HG03558 (cell line): ENCODE data around the gene GADD45GIP1.
"Not testable (repeated sequence)": the region's sequence is repeated elsewhere in the genome, so short reads cannot be mapped to it uniquely, and the experiment has no call there.

Experiments
- ATAC-seq: cut with Tn5 transposase; IDR thresholded peaks from one replicate; pipeline ENCODE4 v1.9.1; 2021; ENCODE audit warnings: moderate number of reproducible peaks; ENCODE audit not compliant: unreplicated experiment; ENCODE audit errors: extremely low read depth

The GADD45GIP1 gene

DNA sequence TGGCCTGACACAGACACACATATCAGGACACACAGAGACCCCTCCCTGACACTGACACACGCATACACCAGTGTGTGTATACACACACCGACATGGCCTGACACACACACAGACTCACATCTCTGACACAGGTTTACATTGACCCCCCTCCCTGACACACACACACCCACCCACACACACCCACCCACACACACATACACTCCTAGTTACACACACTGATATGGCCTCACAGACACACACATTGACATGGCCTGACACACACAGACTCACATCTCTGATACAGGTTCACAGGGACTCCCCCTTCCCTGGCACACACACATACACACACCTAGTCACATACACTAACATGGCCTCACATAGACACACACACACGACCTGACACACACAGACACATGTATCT is 33.8 kb upstream of the GADD45GIP1 start:
- no peak for ATAC-seq

DNA sequence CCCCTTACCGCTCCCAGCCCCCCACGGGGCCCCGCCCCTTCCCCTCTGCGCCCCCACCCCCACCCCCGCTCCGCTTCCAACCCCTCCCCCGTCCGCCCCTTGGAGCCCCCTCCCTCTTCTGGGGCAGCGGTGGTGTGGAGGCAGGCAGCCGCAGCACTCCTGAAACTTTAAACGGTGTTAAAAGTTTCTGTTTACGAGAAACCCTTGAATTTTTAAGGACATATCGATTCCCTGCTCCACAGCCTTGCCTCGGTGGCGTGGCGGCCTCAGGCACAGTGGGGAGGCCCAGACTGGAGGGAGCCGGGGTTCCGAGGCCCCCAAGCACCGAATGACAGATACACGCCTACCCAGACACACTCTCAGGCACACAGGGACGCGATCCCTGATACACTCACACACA is 33.4 kb upstream of the GADD45GIP1 start:
- no peak for ATAC-seq

DNA sequence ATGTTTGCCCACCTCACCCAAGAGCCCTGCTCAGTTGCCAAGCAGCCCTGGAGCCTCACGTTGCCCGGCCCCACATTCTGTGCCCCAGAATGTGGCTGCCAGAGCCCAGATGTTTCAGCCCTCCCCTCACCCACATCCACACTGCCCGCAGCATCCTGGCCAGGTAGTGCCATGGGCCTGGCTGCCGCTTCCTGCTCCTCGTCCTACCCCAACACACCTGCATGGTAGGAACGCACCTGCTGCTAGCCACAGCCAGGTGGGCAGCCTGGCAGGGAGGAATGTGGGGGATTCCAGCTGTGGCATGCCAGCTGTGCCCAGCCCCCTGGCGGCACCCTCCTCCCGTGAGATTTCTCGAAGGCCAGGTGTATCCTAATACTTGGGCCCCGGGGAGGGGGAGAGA is 30.8 kb upstream of the GADD45GIP1 start:
- no peak for ATAC-seq

DNA sequence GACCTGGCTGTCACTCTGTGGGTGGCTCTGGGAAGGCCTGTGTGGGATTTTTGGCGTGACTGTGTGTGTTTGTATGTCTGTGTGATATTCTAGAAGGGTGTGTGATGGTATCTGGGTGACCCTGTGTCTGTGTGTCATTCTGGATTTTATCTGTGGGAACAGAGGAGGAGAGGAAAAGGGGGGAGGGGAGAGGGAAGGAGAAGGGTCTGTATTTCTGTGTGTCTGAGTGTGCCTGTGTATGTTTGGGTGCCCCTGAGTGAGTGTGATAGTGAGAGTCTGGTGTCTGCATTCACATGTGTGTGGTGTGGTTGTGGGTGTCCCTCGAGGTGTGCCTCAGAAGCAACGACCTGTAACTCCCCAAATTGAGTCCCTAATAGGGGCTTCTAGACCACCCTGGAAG is 30.2 kb upstream of the GADD45GIP1 start:
- ATAC-seq = no peak

DNA sequence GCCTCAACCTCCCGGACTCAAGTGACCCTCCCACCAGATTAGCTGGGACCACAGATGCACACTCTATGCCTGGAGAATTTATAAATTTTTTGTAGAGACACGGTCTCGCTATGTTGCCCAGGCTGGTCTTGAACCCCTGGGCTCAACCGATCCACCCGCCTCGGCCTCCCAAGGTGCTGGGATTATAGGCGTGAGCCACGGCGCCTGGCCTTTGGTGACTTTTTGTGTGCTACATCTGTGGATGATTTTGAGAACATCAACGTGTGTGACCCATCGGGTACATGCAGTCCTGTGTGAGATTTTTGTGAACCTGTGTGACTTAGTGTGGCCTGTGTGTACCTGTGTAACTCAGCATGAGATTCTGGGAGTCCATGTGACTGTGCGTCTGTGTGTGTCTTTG is 29.7 kb upstream of the GADD45GIP1 start:
- ATAC-seq = no peak

DNA sequence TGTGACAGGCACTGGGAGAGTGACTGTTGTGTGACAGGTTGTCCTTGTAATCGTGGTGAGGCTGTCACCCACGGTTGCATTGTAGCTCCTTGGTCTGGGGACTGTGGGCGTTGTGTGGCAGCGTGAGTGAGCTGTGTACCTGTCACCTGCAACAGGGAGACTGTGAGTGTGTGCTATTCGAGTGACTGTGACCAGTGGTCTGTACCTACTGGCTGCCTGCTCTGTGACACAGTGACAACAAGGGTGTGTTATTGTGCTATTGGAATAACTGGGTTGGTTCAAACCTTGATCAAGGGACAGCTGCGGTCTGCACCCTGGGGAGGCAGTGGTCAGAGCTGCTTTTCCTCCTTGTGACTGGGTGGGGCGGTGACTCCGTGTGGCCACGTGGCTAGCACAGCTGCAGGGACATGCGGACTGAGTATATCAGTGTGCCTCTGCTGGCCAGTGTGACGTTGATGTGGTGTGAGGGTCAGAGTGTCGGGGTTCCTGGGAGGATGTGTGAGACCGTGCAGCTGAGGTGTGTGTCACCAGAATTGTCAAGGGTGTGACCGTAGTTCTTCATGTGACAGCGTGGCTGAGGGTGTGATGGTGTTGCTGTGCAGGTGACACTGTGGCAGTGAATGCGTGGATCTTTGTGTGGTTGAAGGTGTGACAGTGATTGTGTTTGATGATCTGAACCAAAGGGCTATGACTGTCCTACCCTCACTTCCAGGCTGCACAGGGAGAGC is 28.2 kb upstream of the GADD45GIP1 start:
- ATAC-seq = no peak

DNA sequence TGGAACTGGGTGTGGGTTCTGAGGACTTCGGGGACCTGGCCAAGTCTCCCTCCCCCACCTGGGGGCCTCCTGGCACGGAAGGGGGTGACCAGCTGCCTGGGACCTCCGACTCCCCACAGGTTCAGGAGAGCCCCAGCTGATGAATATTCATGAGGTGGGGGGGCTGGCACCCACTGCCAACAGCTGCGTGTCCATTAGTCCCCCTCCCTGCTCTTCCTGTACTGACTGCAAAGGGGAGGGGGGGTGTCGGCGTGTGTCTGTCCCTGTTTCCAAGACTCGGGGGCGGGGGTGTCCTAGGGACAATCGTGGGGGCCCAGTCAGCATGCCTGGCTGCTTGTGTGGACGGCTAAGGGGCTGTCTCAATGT is 27.6 kb upstream of the GADD45GIP1 start:
- no peak for ATAC-seq

DNA sequence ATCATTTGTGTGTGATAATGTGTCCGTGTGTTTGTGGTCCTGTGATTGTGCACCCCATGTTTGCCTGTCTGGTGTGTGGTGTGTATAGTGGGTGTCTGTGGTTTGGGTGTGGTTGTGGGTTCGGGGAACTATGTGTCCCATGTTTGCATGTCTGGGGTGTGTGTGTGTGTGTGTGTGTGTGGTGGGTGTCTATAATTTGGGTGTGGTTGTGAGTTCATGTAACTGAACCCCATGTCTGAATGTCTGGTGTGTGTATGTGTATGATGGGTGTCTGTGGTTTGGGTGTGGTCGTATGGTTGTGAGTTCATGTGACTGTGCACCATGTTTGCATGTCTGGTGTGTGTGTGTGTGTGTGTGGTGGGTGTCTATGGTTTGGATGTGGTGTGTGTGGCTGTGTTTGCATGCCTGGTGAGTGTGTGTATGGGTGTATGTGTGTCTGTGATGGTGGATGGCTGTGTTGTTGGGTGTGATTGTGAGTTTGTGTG is 27.2 kb upstream of the GADD45GIP1 start:
- no peak for ATAC-seq

DNA sequence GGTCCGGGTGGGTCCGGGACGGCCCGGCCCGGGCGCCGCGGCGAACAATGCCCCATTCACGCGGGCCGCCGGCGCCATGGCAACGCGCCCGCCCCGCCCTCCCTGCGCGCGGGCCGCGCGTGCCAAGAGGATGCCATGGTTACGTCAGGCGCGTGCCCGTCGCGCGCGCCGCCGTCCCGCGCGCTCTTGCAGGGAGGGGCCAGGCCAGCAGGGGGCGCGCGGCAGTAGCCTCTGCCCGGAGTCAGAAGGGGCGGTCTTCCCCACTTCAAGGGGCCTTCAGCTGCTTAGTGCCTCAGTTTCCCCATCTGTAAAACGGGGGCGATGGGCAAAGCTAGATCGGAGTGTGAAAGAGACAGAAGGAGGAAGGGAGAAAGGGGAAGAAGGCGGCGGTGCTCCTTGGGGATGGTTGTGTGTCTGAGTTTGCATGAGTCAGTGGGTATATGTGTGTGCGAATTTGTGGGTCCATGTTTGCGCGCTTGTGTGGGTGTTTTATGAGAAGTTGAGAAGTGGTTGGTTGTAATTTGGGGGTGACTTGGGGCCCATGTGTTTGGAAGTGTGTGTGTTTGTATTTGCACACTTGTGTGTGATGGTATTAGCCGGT is 26.6 kb upstream of the GADD45GIP1 start:
- no peak for ATAC-seq

DNA sequence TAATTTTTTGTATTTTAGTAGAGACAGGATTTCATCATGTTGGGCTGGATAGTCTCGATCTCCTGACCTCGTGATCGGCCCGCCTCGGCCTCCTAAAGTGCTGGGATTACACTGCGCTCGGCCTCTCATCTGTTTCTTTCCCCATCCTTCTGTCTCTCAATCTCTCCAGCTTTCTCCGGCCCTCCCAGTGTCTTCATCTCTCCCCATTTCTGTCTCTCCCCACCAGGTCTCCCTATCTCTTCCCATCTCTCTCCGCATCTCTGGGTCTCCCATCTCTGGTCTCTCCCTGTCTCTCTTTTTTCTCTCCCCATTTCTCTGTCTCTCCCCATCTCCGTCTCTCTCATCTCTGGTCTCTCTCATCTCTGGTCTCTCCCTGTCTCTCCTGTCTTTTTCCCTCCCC is 26.1 kb upstream of the GADD45GIP1 start:
- no peak for ATAC-seq

DNA sequence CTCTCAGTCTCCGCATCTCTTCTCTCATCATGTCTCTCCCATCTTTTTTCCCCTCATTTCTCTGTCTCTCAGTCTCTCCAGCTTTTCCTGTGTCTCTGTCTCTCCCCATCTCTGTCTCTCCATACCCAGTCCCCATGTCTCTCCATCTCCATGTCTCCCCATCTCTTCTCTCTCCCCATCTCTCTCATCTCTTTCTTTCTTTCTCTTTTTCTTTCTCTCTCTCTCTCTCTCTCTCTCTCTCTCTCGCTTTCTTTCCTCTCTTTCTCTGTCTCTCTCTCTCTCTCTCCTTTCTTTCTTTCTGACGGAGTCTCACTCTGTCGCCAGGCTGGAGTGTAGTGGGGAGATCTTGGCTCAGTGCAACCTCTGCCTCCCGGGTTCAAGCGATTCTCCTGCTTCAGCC is 25.6 kb upstream of the GADD45GIP1 start:
- ATAC-seq = no peak

DNA sequence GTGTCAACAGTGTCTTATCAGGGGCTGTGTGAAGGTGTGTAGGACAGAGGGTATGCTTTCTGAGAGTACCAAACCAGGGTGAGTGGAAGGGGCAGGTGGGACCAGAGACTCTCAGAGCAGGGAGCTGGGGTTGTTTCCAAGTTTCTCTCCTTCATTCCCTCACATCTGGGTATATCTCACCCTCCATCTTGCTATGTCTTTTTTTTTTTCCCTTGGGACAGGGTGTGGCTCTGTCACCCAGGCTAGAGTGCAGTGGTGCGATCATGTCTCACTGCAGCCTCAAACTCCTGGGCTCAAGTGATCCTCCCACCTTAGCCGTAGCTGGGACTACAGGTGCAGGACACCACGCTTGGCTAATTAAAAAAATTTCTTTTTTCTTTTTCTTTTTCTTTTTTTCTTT is 23.0 kb upstream of the GADD45GIP1 start:
- no peak for ATAC-seq

DNA sequence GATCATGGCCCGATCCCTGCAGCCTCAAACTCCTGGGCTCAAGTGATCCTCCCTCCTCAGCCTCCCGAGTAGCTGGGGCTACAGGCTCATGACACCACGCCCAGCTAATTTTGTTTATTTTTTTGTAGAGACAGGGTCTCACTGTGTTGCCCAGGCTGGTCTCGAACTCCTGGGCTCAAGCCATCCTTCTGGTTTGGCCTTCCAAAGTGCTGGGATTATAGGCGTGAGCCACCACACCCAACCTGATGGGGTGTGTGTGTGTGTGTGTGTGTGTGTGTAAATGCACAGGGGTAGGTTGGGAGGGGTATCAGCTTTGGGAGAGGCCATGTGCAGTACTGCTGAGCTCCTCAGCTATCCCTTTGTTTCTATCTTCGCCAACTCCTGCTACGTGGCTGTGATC is 19.1 kb upstream of the GADD45GIP1 start:
- ATAC-seq = not testable (repeated sequence)

DNA sequence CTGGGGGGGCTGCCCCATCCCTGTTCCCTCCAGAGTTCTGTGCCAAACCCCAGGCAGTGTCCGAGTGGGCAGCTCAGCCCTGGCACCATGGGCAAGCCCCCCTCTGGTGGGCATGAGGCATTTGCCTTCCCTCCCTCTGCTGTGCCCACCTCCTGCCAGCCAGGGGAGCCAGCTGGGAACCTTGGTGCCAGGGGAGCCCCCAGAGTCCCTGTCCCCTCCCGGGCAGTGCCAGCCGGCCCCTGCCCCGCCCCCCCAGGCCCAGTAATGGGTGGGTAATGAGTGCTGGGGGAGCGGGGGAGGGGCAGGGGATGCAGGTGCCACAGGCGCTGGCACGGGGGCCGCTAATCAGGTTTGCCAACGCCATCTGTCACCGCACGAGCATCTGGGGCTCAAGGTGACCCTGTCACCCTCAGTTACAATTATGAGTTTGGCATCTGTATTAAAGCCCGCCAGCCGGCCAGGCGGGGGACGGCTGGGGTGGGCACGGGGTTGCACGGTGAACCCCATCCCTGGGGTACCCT is 18.3 kb upstream of the GADD45GIP1 start:
- ATAC-seq = no peak

DNA sequence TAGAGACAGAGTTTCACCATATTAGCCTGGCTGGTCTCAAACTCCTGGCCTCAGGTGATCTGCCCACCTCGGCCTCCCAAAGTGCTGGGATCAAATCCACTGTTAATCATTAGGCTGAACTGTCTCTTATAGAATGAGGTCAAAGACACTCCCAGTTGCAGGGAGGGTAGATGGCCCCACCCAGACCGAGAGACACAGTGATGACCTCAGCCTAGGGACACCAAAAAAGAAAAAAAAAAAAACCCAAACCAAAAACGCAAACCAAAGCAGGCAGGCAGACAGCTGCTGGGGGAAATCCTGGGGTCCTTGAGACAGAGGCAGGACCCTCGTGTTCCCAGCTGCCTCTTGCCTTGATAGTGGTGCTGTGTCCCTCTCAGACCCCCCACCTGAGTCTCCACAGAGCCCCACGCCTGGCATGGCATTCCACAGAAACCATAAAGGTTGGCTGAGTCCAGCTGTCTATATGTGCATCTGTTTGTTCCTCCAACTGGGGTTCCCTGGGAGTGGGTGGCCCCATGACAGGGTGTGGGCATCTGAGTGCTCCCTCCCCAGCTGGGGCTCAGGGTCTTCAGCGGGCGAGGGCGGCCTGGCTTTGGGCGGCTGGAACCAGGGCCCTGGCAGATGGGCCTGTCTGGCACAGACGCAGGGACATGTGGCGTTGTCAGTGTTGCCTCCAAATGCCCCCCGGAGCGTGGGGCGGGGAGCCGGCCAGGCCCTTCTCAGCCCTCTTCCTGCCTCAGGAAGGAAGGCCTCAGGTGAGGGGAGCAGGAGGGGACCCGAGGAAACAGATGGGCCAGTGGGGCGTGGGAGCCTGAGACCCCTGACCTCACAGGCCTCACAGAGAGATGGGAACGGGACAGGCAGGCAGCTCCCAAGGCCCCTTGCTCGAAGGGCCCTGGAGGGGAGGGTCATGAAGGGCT is 17.5 kb upstream of the GADD45GIP1 start:
- ATAC-seq = no peak

DNA sequence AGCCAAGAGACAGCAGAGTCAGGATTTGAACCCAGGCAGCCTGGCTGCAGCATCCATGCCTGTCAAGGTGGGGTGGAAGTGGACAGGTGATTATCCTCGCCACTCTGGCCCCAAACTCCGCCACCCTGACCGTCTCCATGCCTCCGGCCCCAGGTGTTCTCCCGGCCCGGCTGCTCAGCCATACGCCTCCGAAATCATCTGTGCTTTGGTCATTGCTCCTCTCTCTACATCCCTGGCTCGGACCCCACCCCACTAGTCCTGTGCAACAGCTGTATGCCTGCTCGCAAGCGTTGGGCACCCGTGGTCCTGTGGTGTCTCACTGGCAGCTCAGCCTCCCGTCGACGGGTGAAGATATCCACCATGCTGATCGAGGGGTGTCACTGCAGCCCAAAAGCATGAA is 16.2 kb upstream of the GADD45GIP1 start:
- no peak for ATAC-seq

DNA sequence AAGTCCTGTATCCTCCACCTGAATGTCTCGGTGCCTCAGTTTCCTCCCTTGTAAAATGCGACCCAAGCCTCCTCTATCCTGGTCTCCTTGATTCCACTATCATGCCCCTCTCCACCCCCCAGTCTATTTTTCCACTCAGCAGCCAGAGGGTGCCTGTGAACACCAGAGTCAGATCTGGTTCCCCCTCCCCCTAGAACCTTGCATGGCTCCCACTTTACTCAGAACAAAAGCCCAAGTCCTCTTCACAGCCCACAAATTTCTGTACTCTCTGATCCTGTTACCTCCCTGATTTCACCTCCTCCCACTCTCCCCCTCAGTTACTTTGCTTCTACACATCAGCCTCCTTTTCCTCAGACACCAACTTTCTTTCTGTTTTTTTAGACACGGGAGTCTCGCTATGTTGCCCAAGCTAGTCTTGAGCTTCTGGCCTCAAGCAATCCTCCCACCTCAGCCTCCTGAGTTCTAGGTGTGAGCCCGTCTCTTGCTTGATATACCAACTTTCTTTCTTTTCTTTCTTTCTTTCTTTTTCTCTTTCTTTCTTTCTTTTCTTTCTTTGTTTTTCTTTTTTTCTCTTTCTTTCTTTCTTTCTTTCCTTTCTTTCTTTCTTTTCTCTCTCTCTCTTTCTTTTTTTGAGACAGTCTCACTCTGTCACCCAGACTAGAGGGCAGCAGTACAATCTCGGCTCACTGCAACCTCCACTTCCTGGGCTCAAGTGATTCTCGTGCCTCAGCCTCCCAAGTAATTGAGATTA is 13.2 kb upstream of the GADD45GIP1 start:
- no peak for ATAC-seq

DNA sequence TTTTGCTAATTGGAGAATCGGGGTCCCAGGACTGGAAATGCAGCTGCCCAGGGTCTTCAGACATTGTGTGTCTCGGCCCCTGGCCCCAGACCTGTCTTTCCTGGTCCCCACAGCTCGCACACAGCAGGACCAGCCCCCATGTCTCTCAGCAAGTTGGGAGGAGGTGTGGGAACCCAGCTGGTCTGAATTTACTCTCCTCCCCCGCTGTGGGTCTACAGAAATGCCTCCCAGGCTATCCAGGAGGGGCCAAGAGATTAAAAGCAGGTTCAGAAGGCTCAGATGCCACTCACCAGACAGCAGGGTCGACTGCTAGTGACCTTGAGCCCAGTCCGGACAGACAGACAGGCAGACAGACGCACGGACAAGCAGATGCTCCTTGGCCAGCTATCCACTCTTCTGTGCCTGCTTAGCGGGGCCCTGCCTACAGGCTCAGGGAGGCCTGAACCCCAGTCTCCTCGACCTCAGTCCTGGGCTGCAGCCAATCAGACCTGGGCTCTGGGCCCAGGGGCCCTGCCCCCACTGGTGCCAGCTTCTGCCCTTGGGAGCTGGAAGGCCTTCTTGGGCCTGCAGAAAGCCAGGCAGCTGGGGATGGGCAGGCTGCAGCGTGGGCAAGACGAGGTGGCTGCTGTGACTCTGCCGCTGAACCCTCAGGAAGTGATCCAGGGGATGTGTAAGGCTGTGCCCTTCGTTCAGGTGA is 12.4 kb upstream of the GADD45GIP1 start, which contains the start of gene DAND5:
Gene DAND5 (plus strand): TSS at position 285 of the 697 bp plus-strand sequence. CDS start 85 bp downstream, at position 370.
- ATAC-seq = no peak

DNA sequence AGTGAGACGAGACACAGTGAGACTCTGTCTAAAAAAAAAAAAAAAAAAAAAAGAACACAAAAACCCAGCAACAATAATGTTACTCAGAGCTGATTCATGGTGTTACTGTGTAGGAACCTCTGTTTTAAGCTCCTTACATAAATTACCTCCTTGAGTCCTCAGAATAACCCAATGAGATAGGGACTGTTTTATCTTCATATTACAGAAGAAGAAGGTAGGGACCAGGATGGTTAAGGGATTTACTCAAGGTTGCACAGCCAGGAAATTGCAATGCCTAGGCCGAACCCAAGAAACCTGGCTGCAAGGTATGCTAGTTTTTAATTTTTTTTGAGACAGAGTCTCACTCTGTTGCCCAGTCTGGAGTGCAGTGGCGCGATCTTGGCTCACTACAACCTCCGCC is 10.9 kb upstream of the GADD45GIP1 start:
- ATAC-seq = no peak

DNA sequence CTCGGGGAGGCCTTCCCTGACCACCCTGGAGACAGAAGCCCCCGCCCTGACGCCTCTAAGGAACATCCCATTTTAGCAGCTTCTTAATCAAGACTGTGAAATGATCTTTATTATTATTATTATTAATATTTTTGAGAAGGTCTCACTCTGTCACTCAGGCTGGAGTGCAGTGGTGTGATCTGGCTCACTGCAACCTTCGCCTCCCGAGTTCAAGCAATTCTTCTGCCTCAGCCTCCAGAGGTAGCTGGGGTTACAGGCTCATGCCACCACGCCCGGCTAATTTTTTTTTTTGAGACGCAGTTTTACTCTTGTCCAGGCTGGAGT is 8.8 kb upstream of the GADD45GIP1 start:
- no peak for ATAC-seq
